DMS53 (cell line): Measurements from ENCODE around the gene CMTM4.
"Not testable (repeated sequence)": the region's sequence is repeated elsewhere in the genome, so short reads cannot be mapped to it uniquely, and the experiment has no call there.

Source experiments
- DNase-seq: peaks from one replicate; lab custom pipeline; 2025; lab: John Stamatoyannopoulos, UW

Gene CMTM4

DNA sequence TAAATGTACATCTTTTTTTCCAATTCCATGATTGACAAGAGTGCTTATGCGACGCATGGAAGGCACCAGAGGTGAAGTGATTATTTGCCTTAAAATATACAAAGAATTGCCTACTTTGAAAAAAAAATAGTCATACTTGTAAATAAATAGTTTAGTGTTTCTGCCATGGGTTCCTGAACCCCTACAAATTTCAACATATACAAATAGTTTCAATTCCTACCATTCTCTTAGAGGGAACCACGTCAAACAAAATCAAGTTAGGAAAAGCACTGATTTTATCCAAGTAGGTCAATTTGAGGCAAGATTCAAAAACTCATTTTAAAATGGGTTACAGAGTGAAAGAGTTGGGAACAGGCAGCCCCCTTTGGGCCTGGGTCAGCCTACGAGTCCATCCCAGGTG, 80.4 kb downstream of the CMTM4 start:
- DNase-seq: no peak

DNA sequence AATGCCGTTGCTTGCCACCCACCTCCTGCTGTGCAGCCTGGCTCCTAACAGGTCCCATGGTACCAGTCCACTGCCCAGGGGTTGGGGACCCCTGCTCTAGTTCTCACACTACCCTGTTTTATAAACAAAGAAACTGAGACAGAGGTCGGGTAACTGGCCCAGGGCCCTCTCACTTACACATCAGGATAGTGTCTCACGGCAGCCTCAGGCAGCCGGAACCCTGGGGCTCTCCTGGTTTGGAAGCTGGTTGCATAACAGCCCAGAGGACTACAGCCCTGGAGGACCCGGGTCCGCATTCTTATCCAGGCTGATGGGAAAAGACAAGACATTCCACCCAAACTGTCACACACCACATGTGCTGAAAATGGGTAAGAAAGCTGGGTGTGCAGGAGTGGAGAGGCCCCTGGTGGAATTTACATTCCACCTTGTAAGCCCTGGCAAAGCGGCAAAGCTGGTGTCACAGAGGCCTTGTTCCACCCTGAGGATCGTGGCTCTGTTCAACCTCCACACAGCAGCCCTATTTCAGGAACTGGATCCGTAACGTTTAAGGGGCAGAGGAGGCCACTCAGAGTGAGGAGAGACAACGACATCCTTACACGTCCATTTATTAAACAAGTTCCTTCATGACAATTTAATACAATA, 82.3 kb downstream of the CMTM4 start:
- no peak for DNase-seq

DNA sequence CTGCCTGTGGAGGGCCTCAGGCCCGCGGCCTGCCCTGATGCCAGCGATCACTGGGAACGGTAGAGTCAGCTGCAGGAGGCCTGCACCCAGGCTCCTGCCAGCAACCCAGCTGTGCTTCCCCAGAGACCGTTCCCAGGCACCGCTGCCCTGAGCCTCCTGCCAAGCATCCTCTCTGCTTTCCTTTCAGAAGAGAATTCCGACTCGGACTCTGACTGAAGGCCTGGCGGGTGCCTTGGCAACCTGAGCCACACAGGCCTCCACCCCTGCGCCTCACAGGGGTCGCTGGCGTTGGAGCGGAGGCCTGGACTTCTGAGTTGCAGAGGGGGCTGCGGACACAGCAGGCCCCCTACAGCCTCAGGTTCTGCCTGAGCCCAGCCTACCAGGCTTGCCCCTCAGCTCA, 84.1 kb downstream of the CMTM4 start:
- no peak for DNase-seq

DNA sequence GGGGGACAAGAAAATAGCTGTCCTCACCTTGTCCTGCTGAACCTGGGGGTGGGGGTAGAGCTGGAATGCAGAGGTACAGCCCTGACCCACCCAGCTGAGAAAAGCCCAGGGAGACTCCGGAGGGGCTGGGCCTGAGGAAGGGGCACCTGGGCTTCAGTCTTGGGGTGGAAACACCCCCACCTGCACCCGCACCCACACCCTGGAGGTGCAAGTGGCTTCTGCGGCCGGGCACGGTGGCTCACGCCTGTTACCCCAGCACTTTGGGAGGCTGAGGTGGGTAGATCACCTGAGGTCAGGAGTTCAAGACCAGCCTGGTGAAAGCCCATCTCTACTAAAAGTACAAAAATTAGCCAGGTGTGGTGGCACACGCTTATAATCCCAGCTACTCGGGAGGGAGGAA, 84.6 kb downstream of the CMTM4 start:
- DNase-seq: not testable (repeated sequence)

DNA sequence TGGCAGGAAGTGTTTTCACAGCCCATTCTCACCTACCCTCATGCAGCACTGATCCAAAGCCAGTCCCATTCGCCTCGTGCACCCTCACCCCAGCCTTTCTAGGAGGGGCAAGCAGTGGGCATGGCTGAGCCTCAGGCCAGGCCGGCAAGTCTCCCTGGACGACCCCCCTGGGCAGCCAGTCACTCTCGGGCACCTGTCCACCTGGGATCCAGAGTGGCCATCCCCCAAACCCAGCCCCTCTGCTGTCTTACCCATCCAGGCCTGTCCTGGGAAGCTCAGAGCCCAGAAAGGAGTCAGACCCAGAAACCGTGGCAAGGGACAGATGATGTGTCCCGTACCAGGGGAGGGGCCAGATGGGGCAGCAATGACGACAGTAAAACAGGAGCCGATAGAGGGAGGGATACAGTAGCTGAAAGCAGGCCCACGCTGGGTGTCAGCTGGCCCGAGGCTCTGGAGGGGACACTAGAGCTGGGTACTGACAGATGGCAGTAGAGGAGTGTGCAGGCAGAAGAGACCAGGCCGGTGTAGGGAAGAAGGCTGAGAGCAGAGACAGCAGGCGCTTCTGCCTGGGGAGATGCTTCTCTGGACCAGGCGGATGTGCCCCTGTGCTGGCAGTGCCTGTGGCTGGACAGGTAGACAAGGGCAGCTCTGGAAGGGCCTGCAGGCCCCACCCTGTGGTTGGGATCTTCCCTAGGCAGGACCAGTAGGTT, 86.3 kb downstream of the CMTM4 start:
- DNase-seq: no peak

DNA sequence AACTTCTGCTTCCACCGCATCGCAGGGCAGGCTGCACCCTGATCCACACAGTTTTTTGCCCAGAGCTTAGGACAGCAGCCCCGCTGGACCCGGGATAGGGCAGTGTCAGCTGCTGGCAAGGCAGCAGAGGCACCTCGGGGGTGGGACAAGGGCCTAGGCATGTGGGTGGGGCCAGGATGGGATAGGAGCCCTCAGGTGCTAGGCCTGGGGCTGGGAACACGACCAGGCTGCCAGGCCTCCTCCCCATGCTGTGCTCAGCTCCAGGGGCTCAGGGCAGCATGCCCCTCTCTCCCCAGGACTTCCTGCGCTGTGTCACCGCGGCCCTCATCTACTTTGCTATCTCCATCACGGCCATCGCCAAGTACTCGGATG, 87.4 kb downstream of the CMTM4 start:
- DNase-seq: no peak

DNA sequence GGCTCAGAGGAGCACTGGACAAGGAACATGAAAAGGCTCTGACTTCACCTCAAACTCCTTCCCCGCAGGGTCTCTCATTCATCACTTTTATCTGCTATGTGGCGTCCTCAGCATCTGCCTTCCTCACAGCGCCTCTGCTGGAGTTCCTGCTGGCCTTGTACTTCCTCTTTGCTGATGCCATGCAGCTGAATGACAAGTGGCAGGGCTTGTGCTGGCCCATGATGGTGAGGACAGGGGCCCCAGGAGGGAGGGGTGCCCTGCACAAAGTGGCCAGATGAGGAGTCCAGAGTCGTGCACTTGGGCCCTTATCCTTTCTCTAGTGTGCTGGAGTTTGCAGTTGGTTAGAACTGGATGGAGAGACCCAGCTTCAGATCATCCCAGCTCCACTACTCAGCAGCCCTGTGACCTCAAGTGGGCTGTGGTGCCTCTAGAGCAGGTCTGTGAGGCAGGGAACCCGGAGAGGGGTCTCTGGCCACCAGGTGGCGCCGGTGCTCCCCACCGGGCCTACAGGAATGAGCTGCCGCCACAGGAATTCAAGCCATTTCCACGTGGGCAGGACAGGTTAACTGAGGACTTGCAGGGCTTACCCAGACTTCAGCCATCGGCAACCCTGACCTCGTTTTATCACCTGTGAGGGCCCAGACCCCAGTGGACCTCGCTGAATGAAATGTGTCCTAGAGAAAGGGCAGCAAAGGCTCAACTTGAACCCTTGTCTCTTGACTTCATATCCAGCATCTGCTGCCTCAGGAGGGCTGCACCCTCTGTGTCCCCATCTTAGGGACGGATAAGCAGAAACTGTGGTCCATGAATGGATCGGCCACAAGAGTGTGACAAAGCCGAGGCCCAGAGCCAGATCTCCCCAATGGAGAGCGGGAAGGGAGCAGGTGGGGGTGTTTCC, 88.1 kb downstream of the CMTM4 start:
- peak; percentile 82 for DNase-seq

DNA sequence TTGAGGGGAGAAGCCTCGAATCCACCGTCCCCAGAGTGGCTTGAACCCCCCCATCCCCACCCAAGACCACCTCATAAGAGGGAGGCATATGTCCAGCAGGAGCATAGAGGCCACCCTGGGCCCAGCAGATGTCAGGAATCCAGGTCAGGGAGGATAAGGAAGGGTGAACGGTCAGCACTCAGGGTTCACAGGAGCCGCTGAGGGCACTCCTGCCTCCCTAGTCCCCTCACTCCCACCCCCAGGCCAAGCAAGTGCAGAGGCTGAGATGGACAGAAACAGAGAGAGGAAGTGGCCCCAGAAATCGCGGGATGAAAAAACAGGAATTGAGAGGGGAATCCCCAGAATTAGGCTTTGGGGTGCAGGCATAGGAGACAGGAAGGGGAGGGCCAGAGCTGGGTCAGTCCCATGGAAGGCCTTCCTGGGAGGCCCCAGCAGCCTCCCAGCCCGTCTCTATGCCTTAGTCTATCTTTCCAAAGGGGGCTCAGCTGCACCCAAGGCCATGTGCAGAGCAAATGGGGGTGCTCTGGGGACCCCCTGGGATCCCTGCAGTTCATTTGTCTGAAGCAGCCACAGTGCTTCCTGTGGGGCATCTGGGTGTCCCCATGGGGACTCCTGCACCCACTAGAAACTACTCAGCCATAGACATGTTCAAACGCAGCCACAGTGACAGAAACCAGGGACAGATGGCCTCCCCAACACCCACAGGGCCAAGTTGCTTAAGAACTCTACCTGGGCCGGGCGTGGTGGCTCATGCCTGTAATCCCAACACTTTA, 90.4 kb downstream of the CMTM4 start:
- no peak for DNase-seq

DNA sequence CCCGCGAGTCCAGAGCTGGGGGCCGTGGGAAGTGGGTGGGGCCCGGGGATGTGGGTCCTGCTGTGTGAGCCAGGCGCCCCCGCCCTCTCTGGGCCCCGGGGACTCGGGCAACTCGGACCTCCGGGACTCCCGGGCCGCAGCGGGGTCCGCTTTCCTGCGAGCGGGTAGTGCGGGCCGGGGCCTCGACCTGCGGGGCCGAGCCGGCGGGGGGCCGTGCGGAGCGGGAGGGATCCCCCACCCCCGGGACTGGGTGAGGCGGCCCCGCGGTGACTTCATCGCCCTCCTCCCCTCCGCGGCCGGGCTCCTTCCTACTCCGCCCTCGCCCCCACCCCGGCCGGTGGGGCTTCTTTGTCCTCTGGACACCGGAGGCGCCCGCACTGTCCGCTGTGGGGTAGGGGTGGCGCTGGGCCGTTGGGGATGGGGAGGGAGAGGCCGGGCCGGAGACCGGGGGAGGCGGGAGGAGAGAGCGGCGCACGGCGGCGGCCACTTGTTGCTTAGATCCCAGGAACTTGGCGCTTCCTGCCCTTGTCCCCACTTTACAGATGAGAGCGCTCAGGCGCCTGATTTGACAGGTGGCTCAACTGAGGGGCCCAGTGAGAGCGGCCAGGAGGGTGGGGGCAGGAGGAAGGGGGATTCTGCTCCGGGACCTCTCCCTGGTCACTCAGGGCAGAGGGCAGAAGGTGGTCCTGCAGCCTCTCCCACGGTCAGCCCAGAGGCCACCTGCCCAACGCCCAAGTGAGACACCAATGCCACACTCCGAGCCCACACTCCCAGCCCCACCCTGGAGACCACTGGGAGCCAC, 91.2 kb downstream of the CMTM4 start:
- no peak for DNase-seq

DNA sequence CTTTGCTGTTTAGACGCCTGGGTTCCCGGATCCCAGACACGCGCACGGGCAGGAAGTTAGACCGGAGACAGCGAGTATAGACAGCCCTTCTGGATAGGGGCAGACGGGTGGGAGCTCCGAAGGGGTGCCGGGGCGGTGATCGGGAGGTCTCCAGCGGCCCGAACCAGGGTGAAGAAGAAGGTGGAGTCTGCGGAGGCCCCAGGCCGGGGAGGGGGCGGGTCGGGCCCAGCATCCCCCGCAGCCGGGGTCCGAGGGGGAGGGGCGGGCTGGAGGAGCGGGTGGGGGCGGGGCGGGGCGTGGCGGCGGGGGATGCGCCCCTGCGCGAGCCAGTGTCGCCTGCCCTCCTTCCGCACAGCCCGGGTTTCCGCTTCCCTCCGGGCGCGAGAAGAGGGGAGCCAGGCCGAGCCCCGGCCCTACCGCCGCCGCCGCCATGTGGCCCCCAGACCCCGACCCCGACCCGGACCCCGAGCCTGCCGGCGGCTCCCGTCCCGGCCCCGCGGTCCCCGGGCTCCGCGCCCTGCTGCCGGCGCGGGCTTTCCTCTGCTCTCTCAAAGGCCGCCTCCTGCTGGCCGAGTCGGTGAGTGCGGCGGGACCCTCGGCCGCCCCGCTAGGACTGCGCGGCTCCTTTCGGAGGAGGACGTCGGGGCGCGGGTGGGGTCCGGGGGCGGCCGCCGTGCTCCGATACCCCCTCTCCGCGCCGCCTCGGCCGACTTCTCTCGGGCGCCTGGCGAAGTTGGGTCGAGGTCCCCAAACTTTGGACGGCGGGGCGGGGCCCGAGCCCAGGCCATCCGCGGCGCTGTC, 92.0 kb downstream of the CMTM4 start, which contains the start of gene CMTM3:
Gene CMTM3, plus strand, starts transcription at position 329 of the 801 bp plus-strand sequence. Its CDS starts 102 bp downstream, at position 431.
- DNase-seq: no peak

DNA sequence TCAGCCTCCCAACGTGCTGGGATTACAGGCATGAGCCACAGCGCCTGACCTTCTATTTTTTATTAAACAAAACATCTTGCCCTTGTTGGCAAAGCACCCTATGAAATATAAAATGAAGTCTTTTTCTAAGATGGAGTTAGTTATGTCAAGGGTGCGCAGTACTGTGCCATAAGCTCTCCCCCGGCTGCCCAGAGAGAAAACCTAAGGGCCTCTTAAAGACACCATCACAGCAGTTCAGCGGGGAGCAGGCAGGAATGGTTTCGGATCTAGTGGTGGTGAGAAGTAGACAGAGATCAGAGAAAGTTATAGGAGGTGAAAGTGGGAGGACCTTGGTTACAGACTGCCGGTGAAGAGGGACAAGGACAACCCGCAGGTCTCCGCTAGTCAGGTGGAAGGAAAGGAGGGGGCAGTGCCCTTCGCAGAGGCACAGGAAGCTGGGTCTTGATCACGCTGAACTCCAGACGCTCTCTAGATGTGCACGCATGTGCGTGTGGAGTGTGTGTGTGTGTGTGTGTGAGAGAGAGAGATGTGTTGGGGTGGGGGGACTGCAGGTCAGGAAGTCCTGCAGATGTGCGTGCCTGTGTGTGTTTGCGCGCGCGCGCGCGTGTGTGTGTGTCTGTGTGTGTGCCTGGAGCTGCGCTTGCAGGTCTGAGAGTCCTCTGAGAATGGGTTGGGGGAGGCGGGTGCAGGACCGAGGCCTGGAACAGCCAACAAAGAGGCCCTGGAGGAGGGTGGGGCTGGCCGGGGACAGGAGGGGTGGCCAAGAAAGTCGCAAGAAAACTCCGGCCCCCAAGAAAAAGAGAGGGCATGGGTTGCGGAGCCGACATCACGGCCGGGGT, 92.8 kb downstream of the CMTM4 start:
- no peak for DNase-seq

DNA sequence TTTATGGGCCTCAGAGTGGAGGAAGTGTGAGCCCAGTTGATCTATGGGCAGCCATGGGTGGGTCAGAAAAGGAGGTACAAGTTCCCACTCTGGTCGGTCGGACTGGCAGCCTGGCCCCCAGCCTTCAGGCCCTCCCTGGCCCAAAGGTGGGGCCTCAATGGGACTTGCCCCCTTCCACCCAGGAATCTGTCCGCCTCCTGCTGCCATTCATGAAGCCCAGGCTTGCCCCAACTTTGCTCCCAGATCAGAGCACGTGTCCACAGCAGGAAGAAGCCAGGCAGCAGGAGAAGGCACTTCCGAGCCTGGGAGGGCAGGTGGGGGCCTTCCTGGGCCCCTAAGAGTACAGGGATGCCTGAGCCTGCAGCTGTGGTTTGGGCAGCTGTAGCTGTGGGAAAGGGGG, 95.1 kb downstream of the CMTM4 start:
- no peak for DNase-seq

DNA sequence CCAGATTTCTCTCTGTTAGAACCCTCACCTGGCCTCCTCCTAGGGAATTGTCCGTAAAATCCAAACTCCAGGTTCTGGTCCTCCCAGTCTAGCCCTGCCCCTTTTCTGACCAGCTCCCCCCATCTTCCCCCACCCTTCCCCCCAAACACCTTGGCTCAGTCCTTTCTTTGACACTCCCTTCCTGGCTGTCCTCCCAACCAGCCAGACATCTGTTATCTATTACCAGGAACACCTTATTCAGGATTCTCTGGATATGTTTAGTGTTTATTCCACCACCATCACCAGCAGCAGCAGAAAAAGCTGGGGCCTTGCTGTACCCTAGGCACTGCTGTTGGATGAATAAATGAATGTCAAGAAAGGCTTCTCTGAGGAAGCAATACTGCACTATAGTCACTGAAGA, 96.1 kb downstream of the CMTM4 start:
- DNase-seq: no peak

DNA sequence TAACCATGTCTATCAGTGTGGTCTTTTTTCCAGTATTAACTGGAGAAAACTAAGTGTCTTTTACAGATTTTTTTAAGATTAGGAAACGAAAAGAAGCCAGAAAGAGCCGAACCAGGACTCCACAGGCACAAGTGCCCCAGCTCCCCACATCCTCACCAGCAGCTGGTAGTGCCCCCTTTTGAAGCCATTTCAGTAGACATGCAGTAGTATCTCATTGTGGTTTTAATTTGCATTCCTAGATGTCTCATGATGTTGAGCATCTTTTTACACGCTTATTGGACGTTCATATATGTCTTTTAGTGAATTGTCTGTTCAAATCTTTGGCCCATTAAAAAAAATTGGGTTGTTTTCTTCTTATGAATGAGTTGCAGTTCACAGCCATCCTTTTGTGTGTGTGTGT, 96.8 kb downstream of the CMTM4 start:
- DNase-seq: no peak

DNA sequence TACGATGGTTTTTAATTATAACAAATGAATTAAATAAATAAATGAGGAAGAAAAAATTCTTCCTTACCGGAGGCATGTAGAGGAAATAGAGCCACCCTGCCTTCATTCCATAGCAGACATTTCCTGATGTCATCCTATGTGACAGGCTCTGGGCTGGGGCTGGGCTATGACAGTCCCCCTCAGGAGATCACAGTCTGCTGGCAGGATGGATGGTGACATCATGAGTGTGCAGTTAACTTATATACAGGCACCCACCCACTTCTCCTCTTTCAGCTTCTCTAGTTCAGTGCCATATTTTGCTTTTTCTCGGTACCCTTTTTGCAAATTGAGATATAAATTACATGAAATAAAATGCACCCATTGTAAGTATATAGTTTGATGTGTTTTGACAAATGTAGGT, 98.4 kb downstream of the CMTM4 start:
- DNase-seq: no peak

DNA sequence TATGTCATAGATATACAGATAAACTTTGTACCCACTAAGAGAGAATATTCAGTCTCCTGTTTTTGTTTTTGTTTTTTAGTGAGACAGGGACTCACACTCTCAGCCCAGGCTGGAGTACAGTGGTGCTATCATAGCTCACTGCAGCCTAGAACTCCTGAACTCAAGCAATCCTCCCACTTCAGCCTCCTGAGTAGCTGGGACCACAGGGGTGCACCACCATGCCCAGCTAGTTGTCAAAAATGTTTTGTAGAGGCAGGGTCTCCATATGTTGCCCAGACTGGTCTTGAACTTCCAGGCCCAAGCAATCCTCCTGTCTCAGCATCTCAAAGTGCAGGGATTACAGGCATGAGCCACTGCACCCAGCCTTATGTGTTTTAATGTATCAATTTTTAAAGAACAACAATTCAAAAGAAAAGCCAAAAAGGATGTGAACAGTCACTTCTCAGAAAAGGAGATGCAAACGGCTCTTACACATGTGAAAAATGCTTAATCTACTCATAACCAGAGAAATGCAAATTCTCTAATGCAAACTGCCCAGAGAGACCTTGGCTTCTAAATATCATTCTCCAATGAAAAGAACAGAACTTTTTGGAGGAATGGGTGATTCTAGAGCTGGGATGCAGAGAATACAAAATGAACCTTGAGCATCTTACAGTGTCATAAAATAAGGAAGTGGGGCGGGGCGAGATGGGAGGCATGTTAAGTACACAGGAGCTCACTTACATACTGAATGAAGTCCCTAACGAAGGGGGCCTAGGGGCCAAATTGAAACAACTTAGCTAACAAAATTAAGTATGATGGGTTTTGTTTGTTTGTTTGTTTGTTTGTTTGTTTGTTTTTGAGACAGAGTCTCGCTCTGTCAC, 99.3 kb downstream of the CMTM4 start:
- DNase-seq: no peak

DNA sequence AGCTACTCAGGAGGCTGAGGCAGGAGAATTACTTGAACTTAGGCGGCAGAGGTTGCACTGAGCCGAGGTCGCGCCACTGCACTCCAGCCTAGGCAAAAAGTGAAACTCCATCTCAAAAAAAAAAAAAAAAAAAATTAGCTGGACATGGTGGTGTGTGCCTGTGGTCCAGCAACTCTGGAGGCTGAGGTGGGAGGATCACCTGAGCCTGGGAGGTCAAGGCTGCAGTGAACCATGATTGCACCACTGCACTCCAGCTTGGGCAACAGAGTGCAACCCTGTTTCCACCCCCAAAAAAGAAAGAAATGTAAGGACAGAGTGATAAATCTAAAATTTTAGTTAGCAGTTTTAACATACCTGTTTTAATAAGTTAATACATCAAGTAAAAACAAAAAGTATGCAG, 100.0 kb downstream of the CMTM4 start:
- not testable (repeated sequence) for DNase-seq

DNA sequence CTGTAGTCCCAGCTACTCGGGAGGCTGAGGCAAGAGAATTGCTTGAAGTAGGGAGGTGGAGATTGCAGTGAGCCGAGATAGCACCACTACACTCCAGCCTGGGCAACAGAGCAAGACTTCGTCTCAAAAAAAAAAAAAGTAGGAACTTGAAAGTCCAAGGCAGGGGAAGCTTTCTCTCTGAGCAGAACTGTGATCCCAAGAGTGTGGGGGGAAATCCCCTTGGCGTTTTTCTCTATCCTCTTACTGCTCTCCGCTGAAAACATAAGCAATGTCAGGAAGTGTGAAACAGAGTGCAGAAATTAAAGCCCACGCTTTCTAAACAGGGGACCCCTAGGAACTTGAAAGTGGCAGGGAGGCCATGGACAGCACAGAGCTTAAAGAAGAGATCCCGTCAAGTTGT, 101.8 kb downstream of the CMTM4 start:
- no peak for DNase-seq

DNA sequence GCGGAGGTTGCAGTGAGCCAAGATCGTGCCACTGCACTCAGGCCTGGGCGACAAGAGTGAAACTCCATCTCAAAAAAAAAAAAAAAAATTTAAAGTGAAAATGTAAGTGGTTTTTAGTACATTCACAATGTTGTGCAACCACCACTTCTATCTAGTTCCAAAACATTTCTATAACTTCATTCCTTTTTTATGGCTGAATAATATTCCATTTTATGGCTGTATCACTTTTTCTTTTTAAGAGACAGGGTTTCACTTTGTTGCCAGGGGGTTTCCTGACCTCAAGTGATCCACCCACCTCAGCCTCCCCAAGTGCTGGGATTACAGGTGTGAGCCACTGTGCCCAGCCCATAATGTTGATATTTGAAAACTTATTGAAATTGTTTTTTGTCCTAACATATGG, 103.7 kb downstream of the CMTM4 start:
- DNase-seq: no peak
